Uterus (tissue), 4 donors: Measurements from ENCODE around the gene ZNF821. TPM values are rescaled to one million over a fixed set of nuclear protein-coding genes. Genes with fewer than 3 reads are reported as not detected.
A peak's percentile ranks its signal among the peaks of the same experiment; 100 is the strongest.

Experiments
- DNase-seq, 2 donors: peaks; one replicate each; pipeline ENCODE4 v3.0.0-alpha.2; 2019 to 2020
- H3K27ac ChIP-seq, 2 donors: fragments of 200-600 bp; sonication (generic); 1 replicate in 1 of 2; 2 replicates in 1 of 2; pipeline ENCODE4 v1.5.1; 2016 to 2018
- H3K27me3 ChIP-seq, 2 donors: fragments of 200-600 bp; sonication (generic); one replicate each; pipeline ENCODE4 v1.5.1; 2018 to 2019; ENCODE audit warnings: control low read depth in 1 of 2
- H3K36me3 ChIP-seq, 2 donors: fragments of 200-600 bp; sonication (generic); one replicate each; pipeline ENCODE4 v1.5.1; 2019; ENCODE audit warnings: control low read depth in 1 of 2
- H3K4me1 ChIP-seq, 2 donors: fragments of 200-600 bp; sonication (generic); one replicate each; pipeline ENCODE4 v1.5.1; 2018 to 2019; ENCODE audit warnings: control low read depth in 1 of 2
- H3K4me3 ChIP-seq, 2 donors: fragments of 200-600 bp; sonication (generic); 1 replicate in 1 of 2; 2 replicates in 1 of 2; pipeline ENCODE4 v1.5.1; 2018 to 2019; ENCODE audit warnings: mild to moderate bottlenecking in 1 of 2
- H3K9me3 ChIP-seq, 2 donors: fragments of 200-600 bp; sonication (generic); one replicate each; pipeline ENCODE4 v1.5.1; 2019; ENCODE audit warnings: control low read depth in 1 of 2
- CTCF ChIP-seq, 4 experiments: fragments of 200-600 bp in 2 of 4; fragments of 450-650 bp in 2 of 4; sonication (generic) in 2 of 4; IDR thresholded peaks; one replicate each; pipeline ENCODE4 v1.5.1; 2016 to 2019; ENCODE audit warnings: antibody characterized with exemption in 4 of 4, mild to moderate bottlenecking in 2 of 4, moderate library complexity in 1 of 4
- POLR2A ChIP-seq, 2 donors: fragments of 450-650 bp; IDR thresholded peaks; one replicate each; pipeline ENCODE4 v1.6.1; 2016; ENCODE audit warnings: antibody characterized with exemption in 2 of 2, mild to moderate bottlenecking in 1 of 2, moderate library complexity in 1 of 2
- intact Hi-C: fragments of 100-400 bp; cut with DNase I; formaldehyde crosslinking; loops from one replicate; pipeline ENCODE4 v1.15.1; 2023; ENCODE audit warnings: low total_unique reads
- total RNA-seq, 4 donors: library from RNA; depleted of rRNA in 3 of 4; stranded (reverse); fragments of >200 nt in 3 of 4; gene quantifications; one replicate each; pipeline versions ENCODE4 v1.1.0 to v1.2.4, GENCODE V29; 2014 to 2023
- donor health status: DM: yes; HTN: yes; CAD: no.

The ZNF821 gene
- total RNA-seq, result 10 to 100 TPM in 2 of 4 donors, 1 to 10 TPM in 1, under 1 TPM in 1; 0.59 to 16.9 (median 7.4) TPM

DNA sequence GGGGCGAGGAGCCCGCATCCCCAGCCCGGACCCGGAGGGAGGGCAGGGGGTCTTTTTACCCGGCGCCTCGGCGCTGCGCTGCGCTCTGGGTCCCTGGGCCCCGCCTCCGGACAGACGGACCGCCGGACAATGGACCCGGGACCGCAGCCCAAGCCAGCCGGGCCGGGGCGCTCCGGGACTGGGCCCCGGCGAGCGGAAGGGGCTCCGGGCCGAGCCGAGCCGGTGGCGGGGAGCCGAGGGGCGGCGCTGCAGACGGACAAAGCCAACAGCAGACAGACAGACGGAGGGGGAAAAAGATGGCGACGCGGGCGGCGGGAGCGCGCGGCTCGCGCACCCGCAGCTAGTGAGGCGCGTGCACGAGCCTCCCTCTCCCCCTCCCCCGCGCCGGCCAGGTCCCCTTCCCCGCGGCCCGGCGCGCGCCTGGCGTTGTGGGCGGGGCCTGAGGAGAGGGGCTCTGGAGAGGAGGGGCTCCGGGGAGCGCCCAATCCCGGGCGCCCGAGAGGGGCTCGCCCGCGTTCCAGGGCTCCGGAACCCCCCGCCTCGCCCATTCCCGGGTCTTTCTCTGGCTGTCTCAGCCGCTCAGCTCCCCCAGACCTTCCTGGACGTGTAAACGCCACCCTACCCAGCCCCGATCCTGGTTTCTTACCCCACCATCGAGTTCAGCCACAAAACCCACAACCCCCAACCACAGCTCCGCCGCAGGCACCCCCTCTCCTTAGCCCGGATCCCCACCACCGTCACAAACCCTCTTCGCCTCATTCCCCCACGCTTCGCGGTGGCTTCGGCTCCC, at the start of gene ZNF821:
Gene ZNF821, minus strand, starts transcription at position 334 of the 790 bp plus-strand sequence. CDS start 4,236 bp downstream, outside the sequence.
- peak; percentile 80 to 82 for DNase-seq
- peak within 1 kb of the TSS; percentile 85 to 95 for H3K4me3 ChIP-seq
- H3K4me1 ChIP-seq, result no peaks in the 10 kb centered on the region
- intact Hi-C loops, result no loop called here
- no peaks in the 10 kb centered on the region for H3K9me3 ChIP-seq
- peak in 1 of 2 donors; percentile 52 for TF ChIP-seq POLR2A (IDR thresholded peaks at IDR 0.05)
- TF ChIP-seq CTCF (IDR thresholded peaks at IDR 0.05), result peak in 2 of 4 experiments; percentile 28 to 46
- no peaks in the 10 kb centered on the region for H3K36me3 ChIP-seq
- H3K27ac ChIP-seq, result peak within 1 kb of the TSS; percentile 96 to 99
- H3K27me3 ChIP-seq, result no peaks in the 10 kb centered on the region

DNA sequence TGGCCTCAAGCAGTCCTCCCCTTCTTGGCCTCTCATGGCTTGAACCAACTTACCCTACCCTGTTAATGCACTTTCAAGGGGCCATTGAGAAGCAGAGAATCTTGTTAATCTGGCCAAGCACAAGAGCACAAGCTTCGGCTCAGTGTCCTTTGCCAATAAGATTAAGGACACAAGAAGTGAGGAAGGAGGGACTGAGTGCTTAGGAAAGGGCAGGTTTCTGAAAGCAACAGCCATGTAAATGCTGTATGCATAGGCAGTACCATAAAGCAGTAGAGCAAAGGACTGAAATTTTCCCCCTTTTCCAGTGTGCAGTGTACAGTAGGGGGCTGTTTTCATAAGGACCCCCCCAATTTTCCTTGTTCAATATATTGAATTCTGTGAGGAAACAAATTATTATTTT, 49.0 kb upstream of the ZNF821 start:
- intact Hi-C loops, result no loop called here
- no peak for DNase-seq
- H3K27me3 ChIP-seq, result no peaks in the 10 kb centered on the region
- peaks cover 0 to 4% of the 10 kb centered on the region in 2 donors for H3K4me1 ChIP-seq
- no peak overlapping the region for H3K27ac ChIP-seq
- TF ChIP-seq POLR2A (IDR thresholded peaks at IDR 0.05) (no peak), CTCF (IDR thresholded peaks at IDR 0.05) (no peak)
- no peak overlapping the region for H3K4me3 ChIP-seq
- no peaks in the 10 kb centered on the region for H3K36me3 ChIP-seq
- no peaks in the 10 kb centered on the region for H3K9me3 ChIP-seq

DNA sequence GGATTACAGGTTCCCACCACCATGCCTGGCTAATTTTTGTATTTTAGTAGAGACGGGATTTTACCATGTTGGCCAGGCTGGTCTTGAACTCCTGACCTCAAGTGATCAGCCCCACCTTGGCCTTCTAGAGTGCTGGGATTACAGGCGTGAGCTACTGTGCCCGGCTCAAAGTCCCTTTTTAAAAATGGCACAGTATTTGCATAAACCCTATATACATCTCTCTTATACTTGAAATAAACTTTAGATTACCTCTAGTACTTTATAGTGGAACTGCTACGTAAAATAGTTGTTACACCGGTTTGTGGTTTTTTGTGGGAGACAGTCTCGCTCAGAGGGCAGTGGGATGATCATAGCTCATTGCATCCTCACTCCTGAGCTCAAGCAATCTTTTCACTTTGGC, 47.6 kb upstream of the ZNF821 start:
- no peak overlapping the region for H3K27ac ChIP-seq
- no peaks in the 10 kb centered on the region for H3K36me3 ChIP-seq
- no peaks in the 10 kb centered on the region for H3K27me3 ChIP-seq
- no peak for TF ChIP-seq CTCF (IDR thresholded peaks at IDR 0.05)
- no peak for TF ChIP-seq POLR2A (IDR thresholded peaks at IDR 0.05)
- H3K4me3 ChIP-seq, result no peak overlapping the region
- DNase-seq, result no peak
- peaks cover 6 to 17% of the 10 kb centered on the region in 2 donors for H3K4me1 ChIP-seq
- intact Hi-C loops, result no loop called here
- H3K9me3 ChIP-seq, result no peaks in the 10 kb centered on the region

- intact Hi-C loops, result no loop called here
- Histone ChIP-seq H3K4me1 (peaks cover 8 to 18% of the 10 kb centered on the region in 2 donors), H3K27ac (no peak overlapping the region)
Measured at GRCh38 chr16:71931001-71931400, 47.0 kb upstream of the ZNF821 start.

More at GRCh38 chr16:71931001-71931400, 47.0 kb upstream of the ZNF821 start:
- TF ChIP-seq POLR2A (IDR thresholded peaks at IDR 0.05) (no peak), CTCF (IDR thresholded peaks at IDR 0.05) (no peak)
- H3K9me3 ChIP-seq, result no peaks in the 10 kb centered on the region
- H3K4me3 ChIP-seq, result no peak overlapping the region
- H3K36me3 ChIP-seq, result no peaks in the 10 kb centered on the region
- no peaks in the 10 kb centered on the region for H3K27me3 ChIP-seq
- no peak for DNase-seq
